Activated effector memory CD4-positive, alpha-beta T cell treated with Interleukin-2 at 50 U/mL for 16 hours (primary cell): Measurements from ENCODE around the gene SH3TC1.

Source experiments
- DNase-seq: peaks from one replicate; pipeline ENCODE4 v3.0.0-alpha.2; 2020

The SH3TC1 gene

DNA sequence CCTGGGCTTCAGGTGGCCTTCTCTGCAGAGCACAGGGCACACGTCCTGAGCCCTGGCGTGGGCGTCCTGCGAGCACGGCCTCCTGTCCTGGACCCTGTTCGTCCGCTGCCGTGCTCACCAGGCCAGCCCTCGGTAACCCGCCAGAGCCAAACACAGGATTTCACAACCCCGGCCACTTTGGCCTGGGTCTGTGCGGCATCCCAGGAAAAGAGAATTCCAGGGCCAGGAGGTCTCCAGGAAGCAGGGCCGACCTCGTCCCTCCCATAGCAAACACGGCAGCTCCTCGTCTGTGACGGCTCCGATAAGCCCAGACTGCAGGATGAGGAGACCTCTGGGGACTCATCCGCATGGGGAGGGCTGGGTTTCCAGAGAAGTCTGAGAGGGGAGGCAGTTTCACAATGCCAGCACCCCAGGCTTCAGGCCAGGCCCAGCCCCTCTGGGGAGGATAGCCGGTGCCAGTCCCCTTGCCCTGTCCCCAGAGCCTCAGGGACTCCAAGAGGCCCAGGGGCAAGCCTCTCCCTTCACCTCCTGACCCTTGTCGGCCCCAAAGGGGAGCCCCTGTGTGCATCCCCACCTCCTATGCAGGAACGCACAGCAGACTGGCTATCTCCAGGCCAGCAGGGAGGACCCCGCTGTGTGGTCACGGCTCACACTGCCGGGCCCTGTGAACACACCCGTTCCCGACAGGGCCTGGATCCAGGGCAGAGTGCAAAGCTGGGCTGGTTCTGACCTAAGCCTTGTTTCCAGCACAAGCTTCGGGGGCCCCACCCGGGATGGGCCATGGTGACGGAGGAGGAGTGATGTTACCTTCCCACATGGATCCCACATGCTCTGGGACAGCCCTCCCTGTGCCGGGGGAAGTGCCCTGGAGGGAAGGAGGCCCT is 48.2 kb downstream of the SH3TC1 start:
- no peak for DNase-seq

DNA sequence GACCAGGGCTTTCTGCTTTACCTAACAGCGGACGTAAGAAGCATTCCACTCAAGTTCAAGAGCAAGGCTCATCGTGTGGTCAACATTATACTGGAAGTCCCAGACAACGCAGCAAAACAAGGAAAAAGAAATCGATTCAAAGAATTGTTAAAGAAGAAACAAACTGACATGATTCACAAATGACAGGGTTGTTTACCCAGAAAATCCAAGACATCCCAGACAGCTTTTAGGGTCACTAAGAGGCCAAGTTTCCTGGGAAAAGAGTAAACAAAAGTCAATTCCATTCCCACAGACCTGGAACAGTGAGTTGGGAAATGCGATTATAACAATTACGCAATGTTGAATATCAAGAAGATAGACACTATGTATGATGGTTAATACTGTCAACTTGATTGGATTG is 49.0 kb downstream of the SH3TC1 start:
- DNase-seq = no peak

DNA sequence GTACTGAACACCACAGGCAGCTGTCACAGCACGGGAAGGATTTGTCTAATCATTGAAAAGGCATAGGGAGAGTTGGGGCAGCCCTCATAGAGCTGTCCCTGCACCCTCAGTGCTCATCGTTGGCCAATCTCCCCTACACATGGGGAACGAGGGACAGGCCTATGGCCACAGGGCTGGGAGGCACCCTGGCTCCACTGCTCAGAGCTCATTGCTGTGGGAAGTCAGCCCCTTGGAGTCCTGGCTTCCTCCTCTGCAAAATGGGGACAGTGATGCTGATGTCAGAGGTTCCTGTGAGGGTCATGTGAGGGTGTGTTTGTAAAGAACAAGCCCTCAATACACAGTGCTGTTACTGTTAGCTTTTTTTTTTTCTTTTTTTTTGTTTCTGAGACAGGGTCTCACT is 51.1 kb downstream of the SH3TC1 start:
- no peak for DNase-seq

DNA sequence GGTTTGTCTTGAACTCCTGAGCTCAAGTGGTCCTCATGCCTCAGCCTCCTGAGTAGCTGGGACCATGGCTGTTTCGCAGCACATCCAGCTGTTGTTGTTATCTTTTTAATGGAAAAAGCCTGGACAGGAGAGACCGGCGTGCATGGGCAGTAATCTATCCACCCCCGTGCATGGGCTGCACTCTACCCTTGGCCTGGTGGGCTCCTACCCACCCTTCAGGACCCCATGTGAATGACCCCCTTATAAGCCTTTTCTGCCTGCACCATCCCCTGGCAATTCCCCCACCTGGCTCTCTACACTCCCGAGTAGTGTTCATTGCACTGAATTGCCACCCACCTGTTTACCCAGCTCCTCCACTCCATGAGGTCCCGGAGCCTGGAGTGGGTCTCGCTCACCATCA is 51.5 kb downstream of the SH3TC1 start:
- no peak for DNase-seq

DNA sequence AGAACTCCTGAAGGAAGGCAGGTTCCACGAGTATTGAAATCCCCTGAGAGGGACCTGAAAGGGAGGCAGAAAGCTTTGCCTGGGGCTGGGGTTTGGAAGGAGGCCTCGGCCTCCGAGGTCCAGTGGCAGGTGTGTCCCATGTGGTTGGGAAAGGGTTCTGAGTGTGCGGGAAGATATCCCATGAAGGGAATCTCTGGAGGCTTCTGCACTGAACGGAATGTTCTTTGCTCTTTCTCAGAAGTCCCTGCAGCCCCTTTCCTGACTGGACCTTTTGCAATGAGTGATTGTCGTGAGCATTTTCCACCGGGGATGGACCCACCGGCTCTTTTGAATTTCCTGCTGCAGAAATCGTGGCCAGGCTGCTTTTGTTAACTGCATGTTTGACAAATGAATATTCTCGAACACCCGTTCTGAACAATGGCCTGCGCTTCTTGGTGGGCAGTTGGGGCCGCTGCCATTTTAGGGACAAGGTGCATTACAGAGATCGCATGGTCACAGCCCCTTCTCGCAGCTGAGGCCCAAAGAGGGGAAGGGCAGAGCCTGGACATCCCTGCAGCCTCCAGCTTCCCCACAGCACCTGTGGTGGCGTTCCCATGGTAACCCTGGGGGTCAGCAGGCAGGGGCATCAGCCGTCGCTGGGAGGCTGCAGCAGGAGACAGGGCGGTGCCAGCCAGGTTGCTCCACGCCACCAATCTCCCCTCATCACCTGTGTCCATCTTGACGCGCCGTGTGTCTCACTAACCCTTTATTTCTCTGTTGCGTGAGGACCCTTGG is 52.2 kb downstream of the SH3TC1 start:
- DNase-seq = no peak

DNA sequence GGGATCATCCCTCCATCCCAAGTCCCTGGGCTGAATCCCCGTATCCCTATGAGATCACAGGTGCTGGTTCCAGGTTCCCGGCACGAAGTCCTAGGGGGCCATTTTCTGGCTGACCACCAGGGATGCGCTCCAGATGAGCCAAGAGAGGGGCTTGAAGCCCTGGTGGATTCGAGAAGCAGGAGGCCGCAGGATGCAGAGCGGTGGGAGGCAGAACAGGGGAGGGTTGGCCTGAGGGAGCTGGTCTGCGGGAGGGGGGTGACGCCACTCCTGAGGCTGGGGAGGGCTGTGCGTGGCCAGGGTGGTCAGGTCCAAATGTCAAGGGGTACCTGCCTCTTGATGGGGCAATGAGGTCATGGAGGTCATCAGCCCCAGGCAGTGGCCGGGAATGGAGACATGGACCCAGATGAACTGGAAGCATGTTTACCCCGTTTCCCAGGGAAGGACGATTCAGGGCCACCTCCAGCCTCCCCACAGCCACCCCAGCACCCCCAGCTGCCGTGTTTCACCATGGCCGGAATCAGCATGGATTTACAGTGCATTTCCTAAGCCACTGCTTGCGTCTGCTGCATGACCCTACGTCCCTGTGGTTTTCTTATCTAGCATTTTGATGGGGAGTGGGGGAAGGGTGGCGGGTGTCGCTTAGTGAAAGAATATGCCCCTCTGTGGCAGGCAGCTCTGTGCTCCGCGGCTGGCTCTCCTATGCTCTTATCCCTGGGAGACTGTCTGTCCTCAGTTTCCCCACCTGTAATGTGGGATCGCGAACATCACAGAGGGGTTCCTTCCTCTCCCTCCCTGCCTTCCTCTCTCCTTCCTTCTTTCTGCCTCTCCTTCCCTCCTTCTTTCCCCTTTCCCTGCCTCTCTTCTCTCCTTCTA is 53.4 kb downstream of the SH3TC1 start:
- no peak for DNase-seq

DNA sequence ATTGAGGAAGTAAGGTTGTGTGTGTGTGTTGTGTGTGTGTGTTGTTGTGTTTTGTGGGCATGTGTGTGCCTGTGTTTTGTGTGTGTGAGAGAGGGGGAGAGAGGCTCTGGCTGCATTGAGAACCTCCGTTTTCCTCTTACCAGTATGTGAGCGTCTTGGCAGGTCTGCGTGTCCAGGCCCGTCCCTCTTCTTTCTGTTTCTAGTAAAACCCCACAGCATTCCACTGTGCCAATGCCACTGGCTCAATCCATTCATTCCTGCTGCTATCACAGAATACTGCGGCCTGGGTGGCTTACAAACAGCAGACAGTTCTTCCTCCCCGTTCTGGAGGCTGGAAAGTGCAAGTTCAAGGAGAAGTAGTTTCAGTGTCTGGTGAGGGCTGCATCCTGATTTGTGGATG is 55.0 kb downstream of the SH3TC1 start:
- DNase-seq = no peak

DNA sequence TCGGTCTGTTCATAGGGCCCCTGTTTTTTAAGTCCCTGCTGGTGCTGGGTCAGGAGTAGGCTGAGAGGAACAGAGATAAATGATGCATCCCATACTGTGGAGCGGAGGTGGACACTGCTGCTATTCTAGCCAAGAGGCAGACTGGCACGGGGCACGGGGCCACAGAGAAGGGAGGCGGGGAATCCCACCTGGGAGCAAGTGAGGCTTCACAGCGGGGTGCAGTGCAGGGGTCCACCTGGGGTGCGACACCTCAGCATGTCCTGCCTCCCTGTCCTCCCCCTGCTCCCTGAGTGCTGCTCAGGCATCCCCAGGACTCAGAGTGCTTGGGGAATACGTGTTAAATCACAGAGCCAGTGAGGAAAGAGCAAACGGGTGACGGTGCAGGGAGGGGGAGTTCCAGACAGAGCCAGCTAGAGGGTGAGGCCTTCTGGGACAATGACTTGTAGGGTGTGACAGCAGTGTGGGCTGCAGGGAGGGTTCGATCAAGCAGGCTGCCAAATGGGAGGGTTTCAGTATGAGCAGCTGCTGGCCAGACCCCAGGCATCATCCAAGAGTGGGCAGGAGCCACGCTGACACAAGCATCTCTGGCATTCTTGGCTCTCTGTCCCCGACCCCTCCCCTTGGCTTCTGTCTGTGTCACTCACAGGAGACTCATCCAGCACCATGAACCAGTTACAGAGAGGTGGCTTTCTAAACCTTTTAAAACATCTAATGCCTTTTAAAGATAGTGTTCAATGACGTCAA is 56.8 kb downstream of the SH3TC1 start:
- DNase-seq = no peak

DNA sequence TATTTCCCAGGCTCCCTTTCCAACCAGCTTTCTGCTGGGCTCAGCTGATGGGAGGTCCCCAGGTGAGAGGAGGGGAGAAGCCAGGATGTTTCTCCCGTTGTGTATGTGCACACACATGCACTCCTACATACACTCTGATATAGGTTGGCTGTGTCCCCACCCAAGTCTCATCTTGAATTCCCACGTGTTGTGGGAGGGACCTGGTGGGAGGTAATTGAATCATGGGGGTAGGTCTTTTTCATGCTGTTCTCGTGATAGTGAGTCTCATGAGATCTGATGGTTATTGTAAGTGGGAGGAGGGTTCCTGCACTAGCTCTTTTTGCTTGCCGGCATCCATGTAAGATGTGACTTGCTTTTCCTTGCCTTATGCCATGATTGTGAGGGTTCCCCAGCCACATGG is 58.8 kb downstream of the SH3TC1 start:
- DNase-seq = no peak

DNA sequence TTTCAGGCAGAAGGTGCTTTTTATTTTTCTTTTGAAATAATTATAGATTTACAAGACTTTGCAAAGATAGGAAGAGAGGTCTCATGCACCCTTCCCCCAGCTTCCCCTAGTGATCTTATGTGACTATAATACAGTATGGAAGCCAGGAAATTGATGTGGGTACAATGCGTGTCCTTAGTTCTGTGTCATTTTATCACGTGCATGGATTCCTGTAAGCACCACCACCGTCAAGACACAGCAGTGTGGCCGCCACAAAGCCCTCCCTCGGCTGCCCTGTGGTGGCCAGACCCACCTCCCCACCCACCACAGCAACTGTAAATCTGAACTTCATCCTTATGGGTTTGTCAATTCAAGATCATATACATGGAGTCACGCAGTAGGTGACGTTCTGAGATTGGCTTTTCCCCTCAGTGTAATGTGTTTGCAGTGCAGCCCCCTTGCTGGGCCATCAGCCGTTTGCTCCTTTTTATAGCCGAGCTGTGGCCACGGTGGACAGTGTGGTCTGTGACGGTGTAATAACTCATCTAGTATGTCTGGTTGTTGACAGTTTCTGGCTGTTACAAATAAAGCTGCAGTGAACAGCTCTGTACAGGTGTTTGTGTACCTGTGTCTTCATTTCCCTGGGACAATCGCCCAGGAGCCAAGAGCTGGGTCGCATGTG is 59.6 kb downstream of the SH3TC1 start:
- DNase-seq = no peak

DNA sequence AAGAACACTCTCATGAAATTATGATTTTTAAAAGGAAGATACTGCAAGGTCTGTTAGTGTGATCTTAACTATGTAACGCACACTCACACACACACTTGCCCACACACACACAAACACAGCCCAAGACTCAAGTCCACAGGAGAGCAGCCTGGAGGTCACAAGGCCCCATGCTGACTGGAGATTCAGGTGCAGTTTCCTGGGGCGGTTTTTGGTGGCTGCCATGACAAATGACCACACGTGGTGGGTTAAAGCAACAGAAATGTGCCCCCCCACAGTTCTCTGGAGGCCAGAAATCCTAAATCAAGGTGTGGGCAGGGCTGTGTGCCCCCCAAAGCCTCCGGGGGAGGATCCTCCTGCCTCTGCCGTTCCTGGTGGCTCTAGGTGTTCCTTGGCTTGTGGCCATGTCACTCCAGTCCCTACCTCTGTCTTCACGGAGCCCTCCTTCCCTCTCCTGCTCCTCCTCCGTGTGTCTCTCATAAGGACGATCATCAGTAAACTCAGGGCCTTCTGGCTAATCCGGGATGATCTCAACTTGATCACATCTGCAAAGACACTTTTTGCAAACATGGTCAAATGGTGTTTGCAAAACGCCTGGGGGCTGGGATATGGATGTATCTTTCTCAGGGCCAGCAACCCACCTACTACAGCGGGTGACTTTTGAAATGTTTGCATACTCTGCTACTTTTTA is 60.8 kb downstream of the SH3TC1 start:
- DNase-seq = no peak

DNA sequence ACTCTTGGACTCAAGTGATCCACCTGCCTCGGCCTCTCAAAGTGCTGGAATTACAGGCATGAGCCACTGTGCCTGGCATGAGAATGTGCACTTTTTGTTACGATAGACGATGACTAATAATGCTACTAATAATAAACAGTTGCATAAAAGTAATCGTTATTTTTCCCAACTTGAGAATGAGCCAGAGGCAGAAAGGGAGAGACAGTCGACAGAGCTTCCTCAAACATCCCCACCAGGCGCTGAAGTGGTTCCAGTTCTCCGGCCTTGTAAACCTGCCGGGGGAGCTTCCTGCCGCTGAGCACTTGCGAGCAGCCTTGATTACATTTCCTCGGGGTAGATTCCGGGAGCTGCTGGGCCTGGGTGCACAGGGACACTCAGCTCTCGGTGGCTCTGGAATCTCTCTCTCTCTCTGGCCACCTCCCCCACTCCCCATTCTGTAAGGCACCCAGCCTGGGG is 61.6 kb downstream of the SH3TC1 start:
- DNase-seq = no peak

DNA sequence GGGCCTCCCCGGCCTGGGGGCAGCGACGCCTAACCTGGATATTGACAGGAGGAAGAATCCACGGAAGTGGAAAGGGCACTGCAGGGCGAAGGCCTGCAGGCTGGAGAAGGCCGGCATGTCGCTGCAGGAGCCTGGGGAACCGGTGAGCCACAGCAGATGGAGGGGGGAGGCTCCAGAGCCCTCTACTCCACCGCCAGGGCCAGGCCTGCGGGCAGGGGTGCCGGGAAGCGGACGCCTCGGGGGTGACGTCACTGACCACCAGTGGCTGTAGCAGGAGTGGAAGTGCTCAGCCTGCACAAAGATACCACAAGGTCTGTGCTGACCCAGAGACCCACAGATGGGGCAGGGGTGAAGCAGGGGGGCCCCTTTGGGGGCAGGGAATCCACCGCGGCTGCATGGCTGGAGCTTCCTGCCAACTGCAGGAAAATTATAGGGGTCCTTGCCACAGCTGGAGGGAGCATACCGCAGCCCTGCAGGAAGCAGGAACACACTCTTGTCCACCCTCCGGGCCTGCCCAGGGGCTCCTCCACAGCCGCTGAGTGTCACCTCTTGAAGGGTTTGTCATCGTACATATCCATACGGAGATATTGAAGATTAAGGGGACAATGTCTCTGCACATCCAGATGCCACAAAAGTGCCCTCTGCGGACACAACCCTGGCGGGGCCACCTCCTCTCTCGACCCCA is 62.9 kb downstream of the SH3TC1 start:
- DNase-seq = no peak

DNA sequence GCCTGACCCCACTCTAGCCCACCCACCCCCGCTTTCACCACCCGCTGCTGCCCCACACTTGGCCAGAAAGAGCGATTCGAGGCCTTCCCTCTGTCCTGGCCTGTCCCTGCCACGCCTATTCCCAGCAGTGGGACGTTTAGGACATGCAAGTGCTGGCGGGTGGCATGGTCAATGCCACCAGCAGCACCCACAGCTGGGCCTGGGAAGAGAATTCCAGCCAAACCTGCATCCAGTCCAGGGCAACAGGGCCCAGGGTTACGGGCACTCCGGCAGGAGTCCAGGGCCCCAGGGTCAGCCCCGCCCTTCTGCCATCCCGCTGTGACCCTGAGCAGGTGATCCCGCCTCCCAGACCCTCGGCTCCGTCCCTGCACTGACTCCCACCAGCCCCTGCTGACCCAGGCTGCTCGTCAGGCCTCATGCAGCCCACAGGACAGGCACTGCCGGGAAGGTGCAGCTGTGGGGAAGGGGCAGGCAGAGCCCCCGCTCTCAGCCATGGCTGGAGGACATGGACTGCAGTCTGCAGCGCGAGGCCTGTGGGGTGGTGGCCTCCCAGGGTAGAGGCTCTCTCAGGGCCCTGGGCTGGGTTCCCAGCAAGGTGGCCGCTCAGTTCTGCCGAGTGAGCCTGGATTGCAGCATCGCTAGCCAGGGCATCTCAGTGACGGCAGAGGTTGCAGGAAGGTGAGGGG is 63.7 kb downstream of the SH3TC1 start:
- no peak for DNase-seq

DNA sequence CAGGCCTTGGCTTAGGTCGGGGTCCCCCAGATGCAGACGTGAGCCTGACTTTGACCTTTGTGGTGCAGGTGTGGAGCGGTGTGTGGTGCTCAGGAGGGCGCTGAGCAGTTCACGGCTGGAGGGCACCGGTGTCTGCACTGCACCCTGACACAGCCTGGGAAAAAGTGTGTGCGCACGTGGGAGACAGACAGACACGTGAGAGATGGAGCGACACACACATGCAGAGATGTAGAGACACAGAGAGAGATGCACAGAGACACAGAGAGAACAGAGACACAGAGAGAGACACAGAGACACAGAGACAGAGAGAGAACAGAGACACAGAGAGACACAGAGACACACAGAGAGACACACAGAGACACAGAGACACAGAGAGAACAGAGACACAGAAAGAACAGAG is 64.3 kb downstream of the SH3TC1 start:
- DNase-seq = no peak

DNA sequence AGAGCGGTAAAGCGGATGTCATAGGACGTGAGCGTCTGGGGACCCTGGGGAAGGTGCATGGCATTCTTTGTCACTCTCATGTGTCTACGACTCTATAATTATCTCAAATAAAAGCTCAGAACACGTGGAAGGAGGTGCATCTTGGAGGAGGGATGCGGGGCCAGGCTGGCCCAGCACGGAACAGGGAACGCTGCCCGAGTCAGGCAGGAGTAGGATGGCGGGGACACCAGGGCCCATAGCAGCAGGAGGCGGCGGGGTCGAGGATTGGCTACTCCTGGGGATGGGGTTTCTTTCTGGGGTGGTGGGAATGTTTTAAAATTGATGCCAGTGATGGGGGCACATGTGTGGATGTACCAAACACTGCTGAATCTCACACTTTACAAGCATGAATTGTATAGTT is 65.0 kb downstream of the SH3TC1 start:
- no peak for DNase-seq

DNA sequence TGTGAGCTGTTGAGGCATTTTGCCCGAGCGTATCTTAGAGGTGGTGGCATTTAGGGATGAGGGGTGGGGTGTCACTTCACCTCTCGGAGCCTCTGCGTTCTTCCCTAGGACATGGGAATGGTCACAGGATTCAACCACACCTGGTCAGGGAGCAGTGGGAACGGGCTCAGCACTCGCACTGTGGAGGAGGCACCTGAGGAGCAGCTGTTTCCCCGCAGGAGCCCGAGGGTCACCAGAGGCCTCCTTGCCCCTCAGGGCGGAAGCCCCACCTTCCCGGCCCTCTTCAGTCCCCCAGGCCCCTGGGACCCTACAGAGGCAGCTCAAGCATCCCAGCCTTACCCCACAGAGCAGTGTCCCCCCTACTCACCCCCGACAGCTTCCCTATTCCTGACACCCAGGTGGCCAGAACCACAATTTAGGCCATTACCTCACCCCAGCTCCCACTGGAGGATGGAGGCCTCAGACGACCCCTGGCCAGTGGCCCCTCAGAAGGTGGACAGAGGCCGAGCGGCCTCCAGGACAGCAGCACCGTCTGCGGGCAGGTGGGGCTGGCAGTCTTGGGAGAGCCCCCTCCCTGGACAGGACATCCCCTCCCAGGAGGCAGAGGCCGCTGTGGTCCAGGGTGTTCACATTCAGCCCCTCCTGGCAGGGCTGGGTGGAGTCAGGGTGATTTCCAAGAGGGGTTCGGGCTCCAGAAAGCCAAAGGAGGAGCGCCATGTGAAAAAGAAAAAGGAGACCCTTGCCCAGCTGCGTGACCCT is 66.3 kb downstream of the SH3TC1 start:
- DNase-seq = no peak

DNA sequence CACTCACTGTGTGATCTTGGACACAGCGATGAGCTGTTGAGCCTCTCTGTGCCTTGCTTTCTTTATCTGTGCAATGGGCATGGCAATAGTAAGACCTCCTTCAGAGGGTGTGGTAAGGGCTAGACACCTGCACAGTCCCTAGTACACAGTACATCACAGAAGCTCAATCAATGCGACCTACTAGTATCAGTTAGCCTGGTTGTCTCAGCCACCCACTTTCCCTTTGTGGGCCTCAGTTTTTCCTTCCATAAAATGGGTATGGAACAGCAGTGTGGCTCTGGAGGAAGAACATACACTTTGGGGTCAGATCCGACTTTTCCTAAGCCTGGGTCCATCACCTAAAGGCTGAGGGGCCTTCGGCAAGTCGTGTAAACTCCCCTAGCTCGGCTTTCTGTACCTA is 67.0 kb downstream of the SH3TC1 start:
- DNase-seq = no peak

DNA sequence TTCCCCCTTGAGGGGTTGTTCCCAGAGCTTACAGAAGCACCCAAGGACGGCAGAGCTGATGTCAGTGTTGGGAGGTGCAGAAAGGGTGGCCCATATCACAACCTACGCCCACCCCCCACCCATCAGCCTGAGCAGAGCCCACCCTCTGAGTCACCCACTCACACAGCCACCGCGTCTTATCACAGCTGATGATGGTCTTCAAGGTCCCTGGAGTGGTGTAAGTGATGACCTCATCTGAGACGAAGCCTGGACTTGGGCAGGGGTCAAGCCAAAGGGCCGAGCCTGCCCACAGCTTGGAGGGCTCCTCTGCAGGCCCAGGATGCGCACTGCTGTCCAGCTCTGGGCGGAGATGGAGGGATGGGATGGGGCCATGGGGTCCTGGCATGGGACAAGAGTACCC is 67.4 kb downstream of the SH3TC1 start:
- DNase-seq = no peak
